ENCODE results near the gene C16orf95.
"Not testable (repeated sequence)": the region's sequence is repeated elsewhere in the genome, so short reads cannot be mapped to it uniquely, and the experiment has no call there.

C16orf95 gene

GRCh38 chr16:87346517-87347060 is 29.4 kb upstream of the C16orf95 start:
- Histone ChIP-seq H3K4me3 (ENCODE audit: low read length) (no peak overlapping the region), H3K9me3 (ENCODE audit: control insufficient read depth, insufficient read depth, low read length) (no peaks in the 10 kb centered on the region), H3K27me3 (ENCODE audit: control insufficient read depth, insufficient read depth, low read length) (no peaks in the 10 kb centered on the region), H3K4me1 (ENCODE audit: control insufficient read depth, insufficient read depth, low read length) (no peaks in the 10 kb centered on the region), H3K27ac (ENCODE audit: low read length) (no peak overlapping the region), H3K36me3 (ENCODE audit: control insufficient read depth, insufficient read depth, low read length) (0 out of 2 replicates have a peak, but pooled peaks cover 6% of the 10 kb centered on the region)
- WGBS (ENCODE audit: insufficient coverage, insufficient read length), result no CpG with 5 or more reads among the region's 21 CpGs
- DNase-seq (ENCODE audit: low read depth, low spot score), result no peak

GRCh38 chr16:87345726-87346424 is 28.7 kb upstream of the C16orf95 start:
- Histone ChIP-seq H3K27ac (ENCODE audit: low read length) (no peak overlapping the region), H3K36me3 (ENCODE audit: control insufficient read depth, insufficient read depth, low read length) (0 out of 2 replicates have a peak, but pooled peaks cover 6% of the 10 kb centered on the region), H3K9me3 (ENCODE audit: control insufficient read depth, insufficient read depth, low read length) (no peaks in the 10 kb centered on the region), H3K4me3 (ENCODE audit: low read length) (no peak overlapping the region), H3K27me3 (ENCODE audit: control insufficient read depth, insufficient read depth, low read length) (no peaks in the 10 kb centered on the region), H3K4me1 (ENCODE audit: control insufficient read depth, insufficient read depth, low read length) (no peaks in the 10 kb centered on the region)
- no peak for DNase-seq (ENCODE audit: low read depth, low spot score)
- no CpG with 5 or more reads among the region's 28 CpGs for whole genome bisulfite sequencing (ENCODE audit: insufficient coverage, insufficient read length)

DNA sequence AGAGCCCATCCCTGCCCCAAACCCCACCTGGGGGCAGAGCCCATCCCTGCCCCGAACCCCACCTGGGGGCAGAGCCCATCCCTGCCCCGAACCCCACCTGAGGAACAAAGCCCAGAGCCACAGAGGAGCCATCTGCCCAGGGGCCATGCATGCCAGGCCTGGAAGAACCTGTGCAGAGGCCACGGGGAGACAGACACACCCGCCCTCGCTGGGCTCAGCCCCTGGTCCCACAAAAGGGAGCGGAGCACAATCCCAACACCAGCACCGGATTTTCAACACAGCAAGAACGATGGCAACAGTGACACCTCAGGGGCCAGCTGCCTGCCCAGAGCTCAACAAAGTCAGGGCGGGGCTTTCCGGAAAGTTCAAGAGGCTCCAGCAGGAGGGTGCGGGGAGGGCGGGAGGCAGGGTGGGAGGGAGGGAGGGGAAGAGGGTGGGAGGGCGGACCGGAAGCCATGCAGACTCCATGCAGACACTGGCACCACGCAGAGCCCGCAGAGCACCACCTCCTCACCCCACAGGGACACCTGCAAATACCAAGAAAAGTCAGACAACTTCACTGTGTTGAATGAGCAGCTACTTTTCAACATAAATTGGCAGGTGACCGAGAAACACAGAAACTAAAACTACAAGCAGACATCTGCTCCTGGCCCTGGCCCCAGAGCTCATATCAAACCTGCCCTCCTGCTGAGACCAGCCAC is 27.9 kb upstream of the C16orf95 start:
- DNase-seq (ENCODE audit: low read depth, low spot score), result no peak
- H3K9me3 ChIP-seq (ENCODE audit: control insufficient read depth, insufficient read depth, low read length), result no peaks in the 10 kb centered on the region
- H3K4me1 ChIP-seq (ENCODE audit: control insufficient read depth, insufficient read depth, low read length), result no peaks in the 10 kb centered on the region
- no peak overlapping the region for H3K27ac ChIP-seq (ENCODE audit: low read length)
- no peaks in the 10 kb centered on the region for H3K27me3 ChIP-seq (ENCODE audit: control insufficient read depth, insufficient read depth, low read length)
- H3K36me3 ChIP-seq (ENCODE audit: control insufficient read depth, insufficient read depth, low read length), result 0 out of 2 replicates have a peak, but pooled peaks cover 6% of the 10 kb centered on the region
- WGBS (ENCODE audit: insufficient coverage, insufficient read length), result no CpG with 5 or more reads among the region's 17 CpGs
- H3K4me3 ChIP-seq (ENCODE audit: low read length), result no peak overlapping the region

DNA sequence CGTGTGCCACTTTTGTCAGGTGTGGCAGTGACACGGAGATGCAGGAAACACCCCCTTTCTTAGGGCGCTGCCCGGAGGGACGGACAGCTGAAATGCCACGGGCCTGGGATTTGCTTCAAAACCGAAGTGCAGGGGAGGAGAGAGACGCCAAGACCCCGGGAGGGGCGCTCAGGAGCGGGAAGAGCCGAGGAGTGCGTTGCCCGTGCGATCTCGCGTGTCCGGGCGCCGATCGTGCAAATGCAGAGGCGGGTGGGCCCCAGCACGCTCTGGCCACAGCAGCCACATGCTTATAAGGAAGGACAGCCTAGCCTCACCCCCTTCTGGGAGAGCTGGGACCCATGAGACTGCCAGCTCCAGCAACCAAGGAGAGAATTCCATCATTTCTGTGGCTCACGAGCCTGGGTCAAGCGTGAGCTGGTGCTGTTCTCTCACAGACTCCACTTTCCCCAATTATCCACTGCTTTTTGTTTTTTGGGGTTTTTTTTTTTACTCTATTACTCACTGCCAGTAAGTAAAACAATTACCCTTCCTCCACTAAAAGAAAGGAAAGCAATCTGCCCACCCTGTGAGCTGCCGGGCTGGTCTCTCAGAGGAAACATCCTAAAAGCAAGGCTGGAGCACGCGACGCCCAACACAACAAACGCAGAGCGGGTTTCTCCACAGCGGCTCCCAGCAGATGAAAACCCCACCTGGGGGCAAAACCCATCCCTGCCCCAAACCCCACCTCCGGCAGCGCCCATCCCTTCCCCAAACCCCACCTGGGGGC is 27.2 kb upstream of the C16orf95 start:
- no peak for DNase-seq (ENCODE audit: low read depth, low spot score)
- H3K4me3 ChIP-seq (ENCODE audit: low read length), result no peak overlapping the region
- H3K27ac ChIP-seq (ENCODE audit: low read length), result no peak overlapping the region
- H3K9me3 ChIP-seq (ENCODE audit: control insufficient read depth, insufficient read depth, low read length), result no peaks in the 10 kb centered on the region
- no peaks in the 10 kb centered on the region for H3K27me3 ChIP-seq (ENCODE audit: control insufficient read depth, insufficient read depth, low read length)
- no CpG with 5 or more reads among the region's 34 CpGs for WGBS (ENCODE audit: insufficient coverage, insufficient read length)
- H3K4me1 ChIP-seq (ENCODE audit: control insufficient read depth, insufficient read depth, low read length), result no peaks in the 10 kb centered on the region
- H3K36me3 ChIP-seq (ENCODE audit: control insufficient read depth, insufficient read depth, low read length), result 0 out of 2 replicates have a peak, but pooled peaks cover 6% of the 10 kb centered on the region

- H3K9me3 ChIP-seq (ENCODE audit: control insufficient read depth, insufficient read depth, low read length), result no peaks in the 10 kb centered on the region
- no peak overlapping the region for H3K27ac ChIP-seq (ENCODE audit: low read length)
- no peaks in the 10 kb centered on the region for H3K4me1 ChIP-seq (ENCODE audit: control insufficient read depth, insufficient read depth, low read length)
- no peaks in the 10 kb centered on the region for H3K27me3 ChIP-seq (ENCODE audit: control insufficient read depth, insufficient read depth, low read length)
- peaks cover 6% of the 10 kb centered on the region; the same call in 1 of the 2 replicates for H3K36me3 ChIP-seq (ENCODE audit: control insufficient read depth, insufficient read depth, low read length)
- DNase-seq (ENCODE audit: low read depth, low spot score), result no peak
- WGBS (ENCODE audit: insufficient coverage, insufficient read length), result no CpG with 5 or more reads among the region's 11 CpGs
- no peak overlapping the region for H3K4me3 ChIP-seq (ENCODE audit: low read length)
These were observed 26.5 kb upstream of the C16orf95 start for GRCh38 chr16:87343753-87344050.

DNA sequence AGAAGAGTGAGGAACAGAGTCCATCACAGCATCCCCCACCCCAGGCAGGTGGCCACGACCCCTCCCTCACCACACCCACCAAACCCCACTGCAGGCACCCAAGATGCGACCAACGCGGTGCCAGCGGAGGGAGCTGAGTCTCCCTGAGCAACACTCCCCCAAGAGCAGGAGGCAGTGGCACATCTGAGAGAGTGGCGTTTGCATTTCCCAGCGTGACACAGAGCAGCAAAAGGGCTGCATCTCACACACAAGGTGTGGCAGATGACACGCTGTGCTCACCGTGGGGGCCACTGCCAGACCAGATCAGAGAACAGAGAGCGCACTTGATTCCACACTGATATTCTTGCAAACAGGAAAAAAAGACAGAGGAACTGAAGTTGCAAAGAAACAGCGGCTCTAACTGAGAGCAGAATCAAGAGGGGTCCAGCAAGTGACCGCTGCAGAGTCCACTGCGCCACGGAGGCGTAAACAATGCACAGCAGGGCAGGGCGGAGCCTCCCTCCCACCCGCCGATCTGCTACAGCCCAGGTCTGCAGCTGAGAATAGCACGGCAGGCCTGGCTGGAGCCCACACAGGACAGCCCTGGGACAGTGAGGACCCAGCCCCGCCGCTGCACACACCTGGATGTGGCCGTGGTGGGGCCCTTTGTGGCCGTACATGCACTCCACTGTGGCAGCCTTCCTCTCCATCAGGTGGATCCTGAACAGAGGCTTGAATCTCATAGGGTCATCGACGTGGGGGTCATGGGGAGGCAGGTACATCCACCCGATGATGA is 26.0 kb upstream of the C16orf95 start:
- H3K4me1 ChIP-seq (ENCODE audit: control insufficient read depth, insufficient read depth, low read length), result no peaks in the 10 kb centered on the region
- no peak overlapping the region for H3K27ac ChIP-seq (ENCODE audit: low read length)
- H3K9me3 ChIP-seq (ENCODE audit: control insufficient read depth, insufficient read depth, low read length), result no peaks in the 10 kb centered on the region
- no peak overlapping the region for H3K4me3 ChIP-seq (ENCODE audit: low read length)
- no CpG with 5 or more reads among the region's 26 CpGs for WGBS (ENCODE audit: insufficient coverage, insufficient read length)
- DNase-seq (ENCODE audit: low read depth, low spot score), result no peak
- peaks cover 6% of the 10 kb centered on the region; the same call in 1 of the 2 replicates for H3K36me3 ChIP-seq (ENCODE audit: control insufficient read depth, insufficient read depth, low read length)
- no peaks in the 10 kb centered on the region for H3K27me3 ChIP-seq (ENCODE audit: control insufficient read depth, insufficient read depth, low read length)

DNA sequence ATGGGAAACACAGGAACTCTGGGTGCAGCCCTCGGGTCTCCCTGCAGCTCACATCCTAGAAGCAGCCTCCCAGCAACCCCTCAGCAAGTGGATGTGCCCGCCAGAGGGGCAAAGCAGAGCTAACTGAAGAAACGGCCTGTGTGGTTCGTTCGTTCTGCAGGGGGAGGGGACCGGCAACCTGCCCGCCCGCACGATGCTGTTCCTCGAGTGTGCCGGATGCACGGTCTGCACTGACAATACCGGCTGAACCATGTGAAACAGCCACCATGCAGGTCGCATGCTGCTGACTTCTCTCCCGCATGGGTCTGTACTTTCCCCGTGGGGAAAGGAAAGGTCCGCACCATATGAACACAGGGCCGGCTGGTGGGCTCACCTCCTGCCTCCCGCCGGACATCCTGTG is 25.3 kb upstream of the C16orf95 start:
- Histone ChIP-seq H3K4me1 (ENCODE audit: control insufficient read depth, insufficient read depth, low read length) (no peaks in the 10 kb centered on the region), H3K27ac (ENCODE audit: low read length) (no peak overlapping the region), H3K36me3 (ENCODE audit: control insufficient read depth, insufficient read depth, low read length) (peaks cover 6% of the 10 kb centered on the region; the same call in 1 of the 2 replicates), H3K4me3 (ENCODE audit: low read length) (no peak overlapping the region), H3K9me3 (ENCODE audit: control insufficient read depth, insufficient read depth, low read length) (no peaks in the 10 kb centered on the region), H3K27me3 (ENCODE audit: control insufficient read depth, insufficient read depth, low read length) (no peaks in the 10 kb centered on the region)
- WGBS (ENCODE audit: insufficient coverage, insufficient read length), result no CpG with 5 or more reads among the region's 20 CpGs
- DNase-seq (ENCODE audit: low read depth, low spot score), result no peak

- no peaks in the 10 kb centered on the region for H3K9me3 ChIP-seq (ENCODE audit: control insufficient read depth, insufficient read depth, low read length)
- WGBS (ENCODE audit: insufficient coverage, insufficient read length), result no CpG with 5 or more reads among the region's 5 CpGs
- DNase-seq (ENCODE audit: low read depth, low spot score), result no peak
These were observed 23.0 kb upstream of the C16orf95 start for GRCh38 chr16:87340198-87340597.

DNA sequence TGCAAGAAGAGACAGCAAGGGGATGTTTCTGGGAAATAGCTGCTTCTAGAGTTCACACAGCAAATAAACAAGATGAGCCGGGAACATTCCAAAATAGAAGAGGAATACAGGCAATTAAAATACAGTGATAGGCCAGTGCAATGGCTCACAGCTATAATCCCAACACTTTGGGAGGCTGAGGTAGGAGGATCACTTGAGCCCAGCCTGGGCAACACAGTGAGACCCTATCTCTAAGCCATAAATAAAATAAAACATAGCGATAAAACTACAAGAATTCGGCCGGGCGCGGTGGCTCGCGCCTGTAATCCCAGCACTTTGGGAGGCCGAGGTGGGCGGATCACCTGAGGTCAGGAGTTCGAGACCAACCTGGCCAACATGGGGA is 22.5 kb upstream of the C16orf95 start:
- not testable (repeated sequence) for H3K4me1 ChIP-seq (ENCODE audit: control insufficient read depth, insufficient read depth, low read length); H3K4me3 ChIP-seq (ENCODE audit: low read length); H3K27me3 ChIP-seq (ENCODE audit: control insufficient read depth, insufficient read depth, low read length); H3K27ac ChIP-seq (ENCODE audit: low read length); H3K36me3 ChIP-seq (ENCODE audit: control insufficient read depth, insufficient read depth, low read length); DNase-seq (ENCODE audit: low read depth, low spot score); H3K9me3 ChIP-seq (ENCODE audit: control insufficient read depth, insufficient read depth, low read length)
- no CpG with 5 or more reads among the region's 11 CpGs for WGBS (ENCODE audit: insufficient coverage, insufficient read length)

More at GRCh38 chr16:87340198-87340597, 23.0 kb upstream of the C16orf95 start:
- Histone ChIP-seq H3K4me3 (ENCODE audit: low read length) (no peak overlapping the region), H3K27ac (ENCODE audit: low read length) (no peak overlapping the region), H3K36me3 (ENCODE audit: control insufficient read depth, insufficient read depth, low read length) (peaks cover 7% of the 10 kb centered on the region; the same call in 1 of the 2 replicates), H3K27me3 (ENCODE audit: control insufficient read depth, insufficient read depth, low read length) (no peaks in the 10 kb centered on the region), H3K4me1 (ENCODE audit: control insufficient read depth, insufficient read depth, low read length) (no peaks in the 10 kb centered on the region; the same call in 1 of the 2 replicates)
